ENCODE data around the gene PIK3CA.
"Not testable (repeated sequence)": the region's sequence is repeated elsewhere in the genome, so short reads cannot be mapped to it uniquely, and the experiment has no call there.

DNA sequence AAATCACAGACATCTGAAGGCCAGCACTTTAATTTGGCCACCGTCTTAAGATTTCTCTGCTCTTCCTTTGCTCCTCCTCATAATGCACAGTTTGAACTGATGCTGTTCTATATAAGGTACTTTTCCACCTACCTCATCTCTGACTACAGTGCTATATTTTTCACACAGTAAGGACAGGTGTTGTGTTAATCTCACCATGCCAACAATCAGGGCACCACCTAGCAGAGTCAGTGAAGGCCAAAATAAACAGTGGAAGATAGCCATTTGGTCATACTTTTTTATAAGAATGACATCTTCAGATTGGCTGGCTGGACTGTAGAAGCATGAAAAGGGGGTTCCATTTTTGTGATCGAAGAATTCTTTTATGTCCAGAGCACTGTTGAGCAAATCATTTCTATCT, 94.7 kb downstream of the PIK3CA start:
- TF ChIP-seq, protein P1, sequence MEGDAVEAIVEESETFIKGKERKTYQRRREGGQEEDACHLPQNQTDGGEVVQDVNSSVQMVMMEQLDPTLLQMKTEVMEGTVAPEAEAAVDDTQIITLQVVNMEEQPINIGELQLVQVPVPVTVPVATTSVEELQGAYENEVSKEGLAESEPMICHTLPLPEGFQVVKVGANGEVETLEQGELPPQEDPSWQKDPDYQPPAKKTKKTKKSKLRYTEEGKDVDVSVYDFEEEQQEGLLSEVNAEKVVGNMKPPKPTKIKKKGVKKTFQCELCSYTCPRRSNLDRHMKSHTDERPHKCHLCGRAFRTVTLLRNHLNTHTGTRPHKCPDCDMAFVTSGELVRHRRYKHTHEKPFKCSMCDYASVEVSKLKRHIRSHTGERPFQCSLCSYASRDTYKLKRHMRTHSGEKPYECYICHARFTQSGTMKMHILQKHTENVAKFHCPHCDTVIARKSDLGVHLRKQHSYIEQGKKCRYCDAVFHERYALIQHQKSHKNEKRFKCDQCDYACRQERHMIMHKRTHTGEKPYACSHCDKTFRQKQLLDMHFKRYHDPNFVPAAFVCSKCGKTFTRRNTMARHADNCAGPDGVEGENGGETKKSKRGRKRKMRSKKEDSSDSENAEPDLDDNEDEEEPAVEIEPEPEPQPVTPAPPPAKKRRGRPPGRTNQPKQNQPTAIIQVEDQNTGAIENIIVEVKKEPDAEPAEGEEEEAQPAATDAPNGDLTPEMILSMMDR (conservative IDR thresholded peaks at IDR 0.05) = not testable (repeated sequence)
- TF ChIP-seq ZFX (IDR thresholded peaks at IDR 0.05) = not testable (repeated sequence)

Data from C4-2B (cell line).